Esophagus muscularis mucosa (tissue), 4 donors: ENCODE results near the gene SLC7A4. TPM values are rescaled to one million over a fixed set of nuclear protein-coding genes. Genes with fewer than 3 reads are reported as not detected.

Source experiments
- DNase-seq: peaks from one replicate; pipeline ENCODE4 v3.0.0-alpha.2; 2017; ENCODE audit errors: extremely low spot score
- H3K27ac ChIP-seq, 4 donors: fragments of 200-600 bp; sonication (generic); replicated peaks in 1 of 4; 1 replicate in 3 of 4; 2 replicates in 1 of 4; pipeline ENCODE4 v1.5.1; 2016 to 2019; ENCODE audit warnings: mild to moderate bottlenecking in 1 of 4
- H3K27me3 ChIP-seq, 4 donors: fragments of 200-600 bp; sonication (generic); one replicate each; pipeline versions ENCODE4 v1.5.1 to v1.6.0; 2016 to 2019
- H3K36me3 ChIP-seq, 4 donors: fragments of 200-600 bp; sonication (generic); one replicate each; pipeline ENCODE4 v1.5.1; 2016 to 2019
- H3K4me1 ChIP-seq, 4 donors: fragments of 200-600 bp; sonication (generic); one replicate each; pipeline ENCODE4 v1.5.1; 2016 to 2019
- H3K4me3 ChIP-seq, 4 donors: fragments of 200-600 bp; sonication (generic); 1 replicate in 2 of 4; 2 replicates in 2 of 4; pipeline ENCODE4 v1.5.1; 2016 to 2019; ENCODE audit warnings: mild to moderate bottlenecking in 4 of 4, moderate library complexity in 1 of 4
- H3K9me3 ChIP-seq, 4 donors: fragments of 200-600 bp; sonication (generic); 1 replicate in 3 of 4; 2 replicates in 1 of 4; pipeline ENCODE4 v1.5.1; 2016 to 2019
- CTCF ChIP-seq, 3 experiments: fragments of 200-600 bp in 2 of 3; fragments of 450-650 bp in 1 of 3; sonication (generic) in 2 of 3; IDR thresholded peaks; one replicate each; pipeline ENCODE4 v1.5.1; 2017 to 2019; ENCODE audit warnings: antibody characterized with exemption in 3 of 3, mild to moderate bottlenecking in 2 of 3, moderate library complexity in 1 of 3
- EP300 ChIP-seq: sonication (generic); formaldehyde crosslinking; IDR thresholded peaks from one replicate; pipeline ENCODE4 v1.6.1; 2017; ENCODE audit warnings: antibody characterized with exemption
- POLR2A ChIP-seq: fragments of 450-650 bp; IDR thresholded peaks from one replicate; pipeline ENCODE4 v1.6.1; 2017; ENCODE audit warnings: antibody characterized with exemption, moderate library complexity, mild to moderate bottlenecking, low read depth
- POLR2AphosphoS5 ChIP-seq, 2 donors: sonication (generic); formaldehyde crosslinking; IDR thresholded peaks; one replicate each; pipeline ENCODE4 v1.6.1; 2017; ENCODE audit warnings: antibody characterized with exemption in 2 of 2
- WGBS: methylation state at CpG from one replicate; pipeline ENCODE4 v1.1.5; 2018; 5-methylcytosine and 5-hydroxymethylcytosine counted together
- intact Hi-C: fragments of 100-400 bp; cut with DNase I; formaldehyde crosslinking; loops from one replicate; pipeline ENCODE4 v1.15.1; 2023
- total RNA-seq, 4 donors: library from RNA; depleted of rRNA; stranded (reverse); fragments of >200 nt; gene quantifications; one replicate each; pipeline versions ENCODE4 v1.1.0 to v1.2.1, GENCODE V29; 2016

Gene SLC7A4
- total RNA-seq, 4 donors from 2014 or later, result 0.23 to 0.42 (median 0.36) TPM

GRCh38 chr22:21030621-21031544 lies 1.5 kb downstream of the SLC7A4 start:
- DNase-seq, result no peak
- Histone ChIP-seq H3K27ac (no peak overlapping the region), H3K27me3 (peaks cover 0 to 52% (median 0%) of the 10 kb centered on the region in 4 donors), H3K36me3 (no peaks in the 10 kb centered on the region), H3K4me1 (peaks cover 10 to 21% (median 17%) of the 10 kb centered on the region in 4 donors), H3K9me3 (no peaks in the 10 kb centered on the region), H3K4me3 (no peak overlapping the region)
- TF ChIP-seq POLR2A (no peak), CTCF (IDR thresholded peaks at IDR 0.05) (no peak), POLR2AphosphoS5 (IDR thresholded peaks at IDR 0.05) (no peak), EP300 (no peak)
- intact Hi-C loops, result no loop called here
- 94% methylated on average over 15 of the region's 40 CpGs for WGBS

DNA sequence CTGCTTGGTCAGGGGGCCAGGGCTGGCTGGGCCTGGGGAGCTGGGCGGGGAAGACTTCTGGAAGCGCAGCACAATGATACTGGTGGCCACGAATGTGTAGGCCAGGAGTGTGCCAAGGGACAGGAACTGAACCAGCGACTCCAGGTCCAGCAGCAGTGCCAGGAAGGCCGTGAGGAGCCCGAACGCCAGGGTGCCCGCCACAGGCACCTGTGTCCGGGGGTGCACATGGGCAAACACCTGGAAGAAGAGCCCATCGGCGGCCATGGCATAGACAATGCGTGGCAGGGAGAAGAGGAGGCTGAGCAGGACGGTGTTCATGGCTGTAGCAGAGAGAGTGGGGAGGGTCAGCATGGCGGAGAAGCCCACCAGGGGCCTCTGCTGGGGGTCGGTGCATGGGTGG lies 2.3 kb downstream of the SLC7A4 start:
- DNase-seq, result no peak
- Histone ChIP-seq H3K27me3 (peaks cover 0 to 56% (median 0%) of the 10 kb centered on the region in 4 donors), H3K27ac (no peak overlapping the region), H3K4me1 (peaks cover 10 to 21% (median 17%) of the 10 kb centered on the region in 4 donors), H3K36me3 (no peaks in the 10 kb centered on the region), H3K9me3 (no peaks in the 10 kb centered on the region), H3K4me3 (no peak overlapping the region)
- intact Hi-C loops, result no loop called here
- WGBS, result 93% methylated on average over 15 of the region's 15 CpGs
- TF ChIP-seq POLR2A (no peak), CTCF (IDR thresholded peaks at IDR 0.05) (no peak), POLR2AphosphoS5 (IDR thresholded peaks at IDR 0.05) (no peak), EP300 (no peak)

GRCh38 chr22:21029486-21030025 lies 2.8 kb downstream of the SLC7A4 start:
- H3K27me3 ChIP-seq, result peaks cover 0 to 56% (median 0%) of the 10 kb centered on the region in 4 donors
- intact Hi-C loops, result no loop called here
- DNase-seq, result no peak
- H3K27ac ChIP-seq, result no peak overlapping the region
- H3K4me1 ChIP-seq, result peaks cover 10 to 21% (median 17%) of the 10 kb centered on the region in 4 donors
- no peaks in the 10 kb centered on the region for H3K36me3 ChIP-seq
- H3K9me3 ChIP-seq, result no peaks in the 10 kb centered on the region
- no peak for TF ChIP-seq CTCF (IDR thresholded peaks at IDR 0.05)
- no peak for TF ChIP-seq POLR2A
- TF ChIP-seq EP300, result no peak
- TF ChIP-seq POLR2AphosphoS5 (IDR thresholded peaks at IDR 0.05), result no peak
- 79% methylated on average over 11 of the region's 12 CpGs for WGBS
- H3K4me3 ChIP-seq, result no peak overlapping the region

DNA sequence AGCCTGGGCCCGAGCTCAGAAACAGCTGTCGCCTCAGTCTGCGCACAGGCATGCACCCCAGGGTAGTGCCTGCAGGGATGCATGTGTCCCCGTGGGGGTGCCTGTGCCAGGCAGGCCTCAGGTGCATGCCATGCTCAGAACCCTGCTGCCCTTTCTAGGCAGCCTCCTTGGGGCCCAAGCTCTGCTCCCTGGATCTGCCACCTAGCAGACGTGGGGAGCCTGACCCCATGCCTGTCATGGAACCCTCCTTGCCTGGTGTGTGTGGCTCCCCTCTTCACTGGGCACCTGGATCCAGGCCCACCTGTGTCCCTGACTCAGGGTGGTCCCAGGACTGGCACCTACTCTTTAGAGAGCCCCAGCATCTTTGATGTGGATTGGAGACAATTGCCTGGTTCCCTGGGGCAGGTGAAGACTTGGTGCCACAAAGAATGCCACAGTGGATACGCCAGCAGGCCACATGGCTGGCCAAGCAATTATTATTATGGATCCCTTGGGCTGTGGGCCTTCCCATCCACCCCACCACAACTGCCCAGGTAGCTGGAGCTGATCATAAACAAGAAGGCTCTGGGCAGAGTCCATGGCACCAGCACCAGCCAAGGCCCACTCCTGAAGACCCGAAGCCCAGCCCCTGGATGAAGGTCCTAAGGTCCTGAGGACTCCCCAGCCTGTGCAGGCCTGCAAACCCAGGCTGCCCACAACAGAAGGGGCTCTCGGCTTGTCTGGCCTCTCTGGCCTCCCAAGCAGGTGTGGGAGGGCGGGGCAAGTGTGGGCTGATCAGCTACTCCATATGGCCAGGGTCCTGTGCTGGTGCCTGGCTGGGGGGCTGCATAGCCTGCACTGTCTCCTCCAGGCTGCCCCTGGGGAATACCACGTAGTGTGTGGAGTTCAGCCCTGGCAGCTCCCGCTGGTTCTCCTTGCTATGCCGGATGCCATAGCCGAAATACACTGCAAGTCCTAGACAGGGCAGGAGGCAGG lies 3.8 kb downstream of the SLC7A4 start:
- TF ChIP-seq EP300 (no peak), CTCF (IDR thresholded peaks at IDR 0.05) (no peak), POLR2AphosphoS5 (IDR thresholded peaks at IDR 0.05) (no peak), POLR2A (no peak)
- WGBS, result 71% methylated on average over 2 of the region's 13 CpGs
- DNase-seq, result no peak
- Histone ChIP-seq H3K4me1 (peaks cover 10 to 21% (median 17%) of the 10 kb centered on the region in 4 donors), H3K27ac (no peak overlapping the region), H3K4me3 (no peak overlapping the region), H3K27me3 (peaks cover 0 to 56% (median 0%) of the 10 kb centered on the region in 4 donors), H3K9me3 (no peaks in the 10 kb centered on the region), H3K36me3 (no peaks in the 10 kb centered on the region)
- intact Hi-C loops, result no loop called here
